ENCODE results near the gene STK32B.

- TF ChIP-seq YY1 (IDR thresholded peaks at IDR 0.05; ENCODE audit: low read depth) = no peak
- no peak for TF ChIP-seq REST (IDR thresholded peaks at IDR 0.05; ENCODE audit: low read depth)
- no peak for TF ChIP-seq EGR1 (IDR thresholded peaks at IDR 0.05)
- no peak for TF ChIP-seq TEAD4 (IDR thresholded peaks at IDR 0.05)
- TF ChIP-seq CEBPB (IDR thresholded peaks at IDR 0.05) = no peak
These were observed 117.6 kb downstream of the STK32B start for GRCh38 chr4:5168891-5169290.

Measured in Ishikawa (cell line).